HUES6 (cell line): ENCODE results near the gene EFCAB6.

ENCODE experiments used
- H3K27ac ChIP-seq: 2 replicates; pipeline ENCODE4 v1.7.0; 2013; ENCODE audit warnings: low read depth, mild to moderate bottlenecking, low read length, inconsistent platforms
- H3K27me3 ChIP-seq: 2 replicates; pipeline ENCODE4 v1.6.1; 2013; ENCODE audit warnings: low read length; ENCODE audit not compliant: control insufficient read depth, insufficient read depth
- H3K36me3 ChIP-seq: 2 replicates; pipeline ENCODE4 v1.6.1; 2013; ENCODE audit warnings: low read length; ENCODE audit not compliant: control insufficient read depth, insufficient read depth
- H3K4me1 ChIP-seq: 2 replicates; pipeline ENCODE4 v1.6.1; 2013; ENCODE audit warnings: low read length; ENCODE audit not compliant: control insufficient read depth, insufficient read depth
- H3K4me3 ChIP-seq: 2 replicates; pipeline ENCODE4 v1.5.1; 2013; ENCODE audit warnings: low read depth, low read length
- H3K9ac ChIP-seq: one replicate; pipeline ENCODE4 v1.6.1; 2013; ENCODE audit warnings: mild to moderate bottlenecking, low read length
- H3K9me3 ChIP-seq: 2 replicates; pipeline ENCODE4 v1.6.1; 2013; ENCODE audit warnings: low read depth, low read length; ENCODE audit not compliant: control insufficient read depth, insufficient read depth

The EFCAB6 gene

GRCh38 chr22:43600265-43600664, 211.8 kb downstream of the EFCAB6 start:
- no peaks in the 10 kb centered on the region for H3K9me3 ChIP-seq
- H3K27me3 ChIP-seq, result no peaks in the 10 kb centered on the region
- H3K27ac ChIP-seq, result no peak overlapping the region
- peaks cover 16% of the 10 kb centered on the region for H3K4me1 ChIP-seq
- H3K9ac ChIP-seq, result no peak overlapping the region
- H3K36me3 ChIP-seq, result no peaks in the 10 kb centered on the region
- H3K4me3 ChIP-seq, result no peak overlapping the region

GRCh38 chr22:43592476-43592875, 219.6 kb downstream of the EFCAB6 start:
- no peaks in the 10 kb centered on the region for H3K4me1 ChIP-seq
- H3K36me3 ChIP-seq, result no peaks in the 10 kb centered on the region
- H3K27ac ChIP-seq, result no peak overlapping the region
- H3K4me3 ChIP-seq, result no peak overlapping the region
- H3K9ac ChIP-seq, result no peak overlapping the region
- no peaks in the 10 kb centered on the region for H3K27me3 ChIP-seq
- H3K9me3 ChIP-seq, result no peaks in the 10 kb centered on the region

GRCh38 chr22:43591380-43591779, 220.7 kb downstream of the EFCAB6 start:
- no peaks in the 10 kb centered on the region for H3K4me1 ChIP-seq
- no peaks in the 10 kb centered on the region for H3K27me3 ChIP-seq
- H3K4me3 ChIP-seq, result no peak overlapping the region
- H3K9me3 ChIP-seq, result no peaks in the 10 kb centered on the region
- no peak overlapping the region for H3K9ac ChIP-seq
- H3K36me3 ChIP-seq, result no peaks in the 10 kb centered on the region
- H3K27ac ChIP-seq, result no peak overlapping the region

- H3K27ac ChIP-seq, result no peak overlapping the region
- H3K4me1 ChIP-seq, result no peaks in the 10 kb centered on the region
- H3K27me3 ChIP-seq, result no peaks in the 10 kb centered on the region
- H3K9me3 ChIP-seq, result peaks cover 14% of the 10 kb centered on the region
- no peaks in the 10 kb centered on the region for H3K36me3 ChIP-seq
- H3K9ac ChIP-seq, result no peak overlapping the region
- H3K4me3 ChIP-seq, result no peak overlapping the region
These were observed 224.5 kb downstream of the EFCAB6 start for GRCh38 chr22:43587574-43587973.

- H3K27ac ChIP-seq, result no peak overlapping the region
- no peak overlapping the region for H3K4me3 ChIP-seq
- no peaks in the 10 kb centered on the region for H3K27me3 ChIP-seq
- no peaks in the 10 kb centered on the region for H3K36me3 ChIP-seq
- H3K9ac ChIP-seq, result no peak overlapping the region
- H3K4me1 ChIP-seq, result no peaks in the 10 kb centered on the region
- peaks cover 17% of the 10 kb centered on the region for H3K9me3 ChIP-seq
These were observed 228.6 kb downstream of the EFCAB6 start for GRCh38 chr22:43583501-43583900.

GRCh38 chr22:43582394-43582793, 229.7 kb downstream of the EFCAB6 start:
- H3K27ac ChIP-seq, result no peak overlapping the region
- no peak overlapping the region for H3K4me3 ChIP-seq

GRCh38 chr22:43580271-43580750, 231.8 kb downstream of the EFCAB6 start:
- no peak overlapping the region for H3K27ac ChIP-seq
- no peak overlapping the region for H3K9ac ChIP-seq
- no peak overlapping the region for H3K4me3 ChIP-seq
- no peaks in the 10 kb centered on the region for H3K36me3 ChIP-seq
- no peaks in the 10 kb centered on the region for H3K27me3 ChIP-seq
- H3K4me1 ChIP-seq, result no peaks in the 10 kb centered on the region
- peaks cover 17% of the 10 kb centered on the region for H3K9me3 ChIP-seq

More at GRCh38 chr22:43582394-43582793, 229.7 kb downstream of the EFCAB6 start:
- H3K9me3 ChIP-seq, result peaks cover 17% of the 10 kb centered on the region
- H3K4me1 ChIP-seq, result no peaks in the 10 kb centered on the region
- no peaks in the 10 kb centered on the region for H3K27me3 ChIP-seq
- no peak overlapping the region for H3K9ac ChIP-seq
- H3K36me3 ChIP-seq, result no peaks in the 10 kb centered on the region

- Histone ChIP-seq H3K9ac (no peak overlapping the region), H3K9me3 (no peaks in the 10 kb centered on the region), H3K4me3 (no peak overlapping the region), H3K36me3 (no peaks in the 10 kb centered on the region), H3K27me3 (no peaks in the 10 kb centered on the region), H3K4me1 (peaks cover 20% of the 10 kb centered on the region; the same call in 1 of the 2 replicates), H3K27ac (no peak overlapping the region)
These were observed 237.4 kb downstream of the EFCAB6 start for GRCh38 chr22:43574738-43575137.

- Histone ChIP-seq H3K27ac (no peak overlapping the region), H3K9ac (no peak overlapping the region), H3K36me3 (no peaks in the 10 kb centered on the region), H3K4me1 (peaks cover 20% of the 10 kb centered on the region; the same call in 1 of the 2 replicates), H3K27me3 (no peaks in the 10 kb centered on the region), H3K9me3 (no peaks in the 10 kb centered on the region), H3K4me3 (no peak overlapping the region)
These were observed 239.4 kb downstream of the EFCAB6 start for GRCh38 chr22:43572710-43573109.

GRCh38 chr22:43571181-43571580, 240.9 kb downstream of the EFCAB6 start:
- Histone ChIP-seq H3K27ac (no peak overlapping the region), H3K27me3 (no peaks in the 10 kb centered on the region), H3K4me3 (no peak overlapping the region), H3K4me1 (peaks cover 20% of the 10 kb centered on the region; the same call in 1 of the 2 replicates), H3K9me3 (no peaks in the 10 kb centered on the region), H3K9ac (no peak overlapping the region), H3K36me3 (no peaks in the 10 kb centered on the region)

- Histone ChIP-seq H3K4me1 (peaks cover 20% of the 10 kb centered on the region; the same call in 1 of the 2 replicates), H3K4me3 (no peak overlapping the region), H3K36me3 (no peaks in the 10 kb centered on the region), H3K9ac (no peak overlapping the region), H3K27me3 (no peaks in the 10 kb centered on the region), H3K27ac (no peak overlapping the region), H3K9me3 (no peaks in the 10 kb centered on the region)
These were observed 241.5 kb downstream of the EFCAB6 start for GRCh38 chr22:43570531-43571165.
